PC-9 (cell line): ENCODE data around the gene CAMTA1.

Experiments
- EZH2 ChIP-seq: fragments of 200-600 bp; sonication (generic); IDR thresholded peaks from 2 replicates; pipeline ENCODE4 v1.8.0; 2017; ENCODE audit warnings: antibody characterized with exemption, low read depth
- TF ChIP-seq, protein P1 (sequence below): fragments of 200-600 bp; sonication (generic); conservative IDR thresholded peaks from 2 replicates; pipeline ENCODE4 v1.6.1; 2017; ENCODE audit warnings: mixed run types, antibody characterized with exemption, mild to moderate bottlenecking, moderate library complexity

GRCh38 chr1:7582460-7582972 lies 797.3 kb downstream of the CAMTA1 start:
- TF ChIP-seq, protein P1, sequence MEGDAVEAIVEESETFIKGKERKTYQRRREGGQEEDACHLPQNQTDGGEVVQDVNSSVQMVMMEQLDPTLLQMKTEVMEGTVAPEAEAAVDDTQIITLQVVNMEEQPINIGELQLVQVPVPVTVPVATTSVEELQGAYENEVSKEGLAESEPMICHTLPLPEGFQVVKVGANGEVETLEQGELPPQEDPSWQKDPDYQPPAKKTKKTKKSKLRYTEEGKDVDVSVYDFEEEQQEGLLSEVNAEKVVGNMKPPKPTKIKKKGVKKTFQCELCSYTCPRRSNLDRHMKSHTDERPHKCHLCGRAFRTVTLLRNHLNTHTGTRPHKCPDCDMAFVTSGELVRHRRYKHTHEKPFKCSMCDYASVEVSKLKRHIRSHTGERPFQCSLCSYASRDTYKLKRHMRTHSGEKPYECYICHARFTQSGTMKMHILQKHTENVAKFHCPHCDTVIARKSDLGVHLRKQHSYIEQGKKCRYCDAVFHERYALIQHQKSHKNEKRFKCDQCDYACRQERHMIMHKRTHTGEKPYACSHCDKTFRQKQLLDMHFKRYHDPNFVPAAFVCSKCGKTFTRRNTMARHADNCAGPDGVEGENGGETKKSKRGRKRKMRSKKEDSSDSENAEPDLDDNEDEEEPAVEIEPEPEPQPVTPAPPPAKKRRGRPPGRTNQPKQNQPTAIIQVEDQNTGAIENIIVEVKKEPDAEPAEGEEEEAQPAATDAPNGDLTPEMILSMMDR: no peak
- TF ChIP-seq EZH2: no peak
